Suprapubic skin (tissue), 4 donors: ENCODE measurements around the gene OR10X1. TPM values are rescaled to one million over a fixed set of nuclear protein-coding genes. Genes with fewer than 3 reads are reported as not detected.

Experiments used
- DNase-seq, 2 donors: peaks; one replicate each; pipeline ENCODE4 v3.0.0-alpha.2; 2019; ENCODE audit warnings: low spot score in 2 of 2
- H3K27ac ChIP-seq: fragments of 200-600 bp; sonication (generic); one replicate; pipeline ENCODE4 v1.5.1; 2019
- H3K27me3 ChIP-seq: fragments of 200-600 bp; sonication (generic); one replicate; pipeline ENCODE4 v1.5.1; 2019
- H3K36me3 ChIP-seq: fragments of 200-600 bp; sonication (generic); one replicate; pipeline ENCODE4 v1.5.1; 2019
- H3K4me1 ChIP-seq: fragments of 200-600 bp; sonication (generic); one replicate; pipeline ENCODE4 v1.5.1; 2019
- H3K4me3 ChIP-seq: fragments of 200-600 bp; sonication (generic); one replicate; pipeline ENCODE4 v1.5.1; 2019; ENCODE audit warnings: mild to moderate bottlenecking
- H3K9me3 ChIP-seq: fragments of 200-600 bp; sonication (generic); one replicate; pipeline ENCODE4 v1.5.1; 2019
- EP300 ChIP-seq: sonication (generic); formaldehyde crosslinking; IDR thresholded peaks from one replicate; pipeline ENCODE4 v1.6.1; 2017; ENCODE audit warnings: antibody characterized with exemption
- POLR2A ChIP-seq, 2 donors: fragments of 450-650 bp; IDR thresholded peaks; one replicate each; pipeline ENCODE4 v1.6.1; 2017; ENCODE audit warnings: antibody characterized with exemption in 2 of 2, mild to moderate bottlenecking in 2 of 2, moderate library complexity in 2 of 2
- POLR2AphosphoS5 ChIP-seq, 3 donors: sonication (generic); formaldehyde crosslinking; IDR thresholded peaks; one replicate each; pipeline ENCODE4 v1.6.1; 2017; ENCODE audit warnings: antibody characterized with exemption in 3 of 3
- WGBS: methylation state at CpG from one replicate; pipeline ENCODE4 v1.1.5; 2018; 5-methylcytosine and 5-hydroxymethylcytosine counted together
- total RNA-seq, 4 donors: library from RNA; depleted of rRNA; stranded (reverse); fragments of >200 nt; gene quantifications; one replicate each; pipeline ENCODE4 v1.1.0, GENCODE V29; 2016
- TF ChIP-seq, protein P1 (sequence below), 2 donors: fragments of 200-600 bp in 1 of 2; fragments of 450-650 bp in 1 of 2; sonication (generic) in 1 of 2; IDR thresholded peaks; one replicate each; pipeline ENCODE4 v1.5.1; 2016 to 2019; ENCODE audit warnings: antibody characterized with exemption in 2 of 2, mild to moderate bottlenecking in 1 of 2, moderate library complexity in 1 of 2

Gene OR10X1, protein sequence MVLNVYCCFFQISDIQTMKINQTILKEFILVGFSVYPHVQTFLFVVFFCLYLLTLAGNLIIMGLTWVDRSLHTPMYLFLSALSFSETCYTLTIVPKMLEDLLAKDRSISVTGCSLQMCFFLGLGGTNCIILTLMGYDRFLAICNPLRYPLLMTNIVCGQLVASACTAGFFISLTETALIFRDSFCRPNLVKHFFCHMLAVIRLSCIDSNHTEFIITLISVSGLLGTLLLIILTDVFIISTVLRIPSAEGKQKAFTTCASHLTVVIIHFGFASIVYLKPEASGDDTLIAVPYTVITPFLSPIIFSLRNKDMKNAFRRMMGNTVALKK
- not detected for total RNA-seq

DNA sequence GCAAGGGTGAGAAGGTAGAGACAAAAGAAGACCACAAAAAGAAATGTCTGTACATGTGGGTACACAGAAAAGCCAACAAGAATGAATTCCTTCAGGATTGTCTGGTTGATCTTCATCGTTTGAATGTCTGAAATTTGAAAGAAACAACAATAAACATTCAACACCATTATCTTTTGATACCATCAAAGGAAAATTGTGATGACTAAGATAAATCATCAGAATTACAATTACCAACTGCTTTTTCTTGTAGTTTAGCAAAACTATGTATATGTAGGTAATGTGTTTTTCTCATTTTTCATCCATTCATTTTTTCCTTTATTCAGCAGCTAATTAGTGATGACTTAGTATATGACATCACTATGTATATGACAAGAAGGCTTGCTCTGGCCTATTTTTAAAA is at the start of gene OR10X1:
OR10X1 (minus strand) TSS at position 167 of the 400 bp plus-strand sequence; CDS start at position 167, 0 bp downstream.
- H3K36me3 ChIP-seq = no peaks in the 10 kb centered on the region
- no peaks in the 10 kb centered on the region for H3K9me3 ChIP-seq
- WGBS = 84% methylated on average over 1 of the region's 1 CpG
- H3K4me1 ChIP-seq = no peaks in the 10 kb centered on the region
- TF ChIP-seq EP300 (no peak), POLR2AphosphoS5 (IDR thresholded peaks at IDR 0.05) (no peak), POLR2A (IDR thresholded peaks at IDR 0.05) (no peak)
- TF ChIP-seq, protein P1, sequence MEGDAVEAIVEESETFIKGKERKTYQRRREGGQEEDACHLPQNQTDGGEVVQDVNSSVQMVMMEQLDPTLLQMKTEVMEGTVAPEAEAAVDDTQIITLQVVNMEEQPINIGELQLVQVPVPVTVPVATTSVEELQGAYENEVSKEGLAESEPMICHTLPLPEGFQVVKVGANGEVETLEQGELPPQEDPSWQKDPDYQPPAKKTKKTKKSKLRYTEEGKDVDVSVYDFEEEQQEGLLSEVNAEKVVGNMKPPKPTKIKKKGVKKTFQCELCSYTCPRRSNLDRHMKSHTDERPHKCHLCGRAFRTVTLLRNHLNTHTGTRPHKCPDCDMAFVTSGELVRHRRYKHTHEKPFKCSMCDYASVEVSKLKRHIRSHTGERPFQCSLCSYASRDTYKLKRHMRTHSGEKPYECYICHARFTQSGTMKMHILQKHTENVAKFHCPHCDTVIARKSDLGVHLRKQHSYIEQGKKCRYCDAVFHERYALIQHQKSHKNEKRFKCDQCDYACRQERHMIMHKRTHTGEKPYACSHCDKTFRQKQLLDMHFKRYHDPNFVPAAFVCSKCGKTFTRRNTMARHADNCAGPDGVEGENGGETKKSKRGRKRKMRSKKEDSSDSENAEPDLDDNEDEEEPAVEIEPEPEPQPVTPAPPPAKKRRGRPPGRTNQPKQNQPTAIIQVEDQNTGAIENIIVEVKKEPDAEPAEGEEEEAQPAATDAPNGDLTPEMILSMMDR (IDR thresholded peaks at IDR 0.05) = no peak
- no peak within 1 kb of the TSS for H3K27ac ChIP-seq
- no peak for DNase-seq
- H3K4me3 ChIP-seq = no peak within 1 kb of the TSS
- H3K27me3 ChIP-seq = no peaks in the 10 kb centered on the region

DNA sequence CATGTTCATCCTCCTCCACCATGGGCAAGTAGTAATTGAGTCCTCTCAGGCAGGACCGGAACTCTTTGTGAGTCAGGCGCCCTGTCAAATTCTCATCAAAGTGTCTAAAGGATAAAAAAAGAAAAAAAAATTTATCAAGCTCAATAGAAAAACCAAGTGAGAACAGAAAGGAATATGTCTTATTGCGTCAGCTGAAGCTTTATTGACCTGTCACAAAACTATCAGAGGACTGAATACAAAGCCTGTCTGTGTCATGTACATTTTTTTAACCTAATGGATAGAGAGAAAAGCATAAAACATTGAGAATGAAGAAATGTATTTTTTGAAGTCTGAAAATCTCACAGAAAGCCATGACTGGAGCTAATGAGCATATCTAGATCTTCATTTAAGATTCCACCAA is 34.1 kb upstream of the OR10X1 start:
- WGBS = 89% methylated on average over 3 of the region's 3 CpGs
- no peak for DNase-seq

DNA sequence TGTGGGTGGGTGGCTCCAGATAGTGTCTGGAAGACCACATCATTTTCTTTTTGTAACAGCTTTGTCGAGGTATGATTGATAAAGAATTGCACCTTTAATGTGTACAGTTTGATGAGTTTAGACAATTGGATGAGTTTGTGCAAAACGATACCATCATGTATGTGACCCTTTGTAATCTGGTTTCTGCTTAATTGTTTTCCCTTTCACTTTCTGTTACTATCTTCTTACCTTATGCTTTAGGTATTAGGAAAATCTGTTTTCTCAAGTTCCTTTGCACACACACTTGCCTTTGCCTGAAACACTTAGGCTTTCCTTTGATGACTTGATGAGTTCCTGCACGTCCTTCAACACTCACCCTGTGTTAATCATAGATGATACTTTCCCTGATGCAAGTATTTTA is 32.2 kb upstream of the OR10X1 start:
- Histone ChIP-seq H3K4me1 (no peaks in the 10 kb centered on the region), H3K27ac (no peak overlapping the region), H3K4me3 (no peak overlapping the region), H3K27me3 (no peaks in the 10 kb centered on the region), H3K36me3 (no peaks in the 10 kb centered on the region), H3K9me3 (no peaks in the 10 kb centered on the region)
- no peak for DNase-seq
- 51% methylated on average over 3 of the region's 3 CpGs for WGBS
- TF ChIP-seq POLR2A (IDR thresholded peaks at IDR 0.05) (no peak), EP300 (no peak), POLR2AphosphoS5 (IDR thresholded peaks at IDR 0.05) (no peak)
- TF ChIP-seq, protein P1 (IDR thresholded peaks at IDR 0.05) = no peak

More for the DNA sequence above, 34.1 kb upstream of the OR10X1 start:
- H3K4me1 ChIP-seq = no peaks in the 10 kb centered on the region
- H3K4me3 ChIP-seq = no peak overlapping the region
- no peaks in the 10 kb centered on the region for H3K9me3 ChIP-seq
- TF ChIP-seq EP300 = no peak
- TF ChIP-seq, protein P1 (IDR thresholded peaks at IDR 0.05) = no peak
- TF ChIP-seq POLR2A (IDR thresholded peaks at IDR 0.05) = no peak
- TF ChIP-seq POLR2AphosphoS5 (IDR thresholded peaks at IDR 0.05) = no peak
- no peaks in the 10 kb centered on the region for H3K27me3 ChIP-seq
- H3K36me3 ChIP-seq = no peaks in the 10 kb centered on the region
- H3K27ac ChIP-seq = no peak overlapping the region

DNA sequence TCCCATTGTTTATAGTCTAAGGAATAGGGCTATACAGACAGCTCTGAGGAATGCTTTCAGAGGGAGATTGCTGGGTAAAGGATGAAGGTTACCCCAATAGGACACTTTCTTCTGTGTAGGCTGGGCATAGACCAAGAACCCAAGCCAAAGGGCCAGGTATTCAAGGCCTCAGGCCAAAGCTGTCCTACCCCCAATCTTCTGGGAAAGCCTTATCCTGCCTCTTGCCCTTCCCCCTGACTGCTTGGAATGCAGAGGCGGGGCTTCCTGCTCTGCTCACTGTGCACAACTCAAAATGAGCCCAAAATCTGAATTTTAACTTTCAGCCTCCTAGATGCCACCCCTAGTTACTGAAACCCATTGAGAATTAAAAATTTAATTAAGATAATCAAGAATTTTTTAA is 27.6 kb upstream of the OR10X1 start:
- WGBS = 81% methylated on average over 1 of the region's 1 CpG
- no peaks in the 10 kb centered on the region for H3K4me1 ChIP-seq
- no peak overlapping the region for H3K4me3 ChIP-seq
- no peaks in the 10 kb centered on the region for H3K27me3 ChIP-seq
- no peak overlapping the region for H3K27ac ChIP-seq
- no peaks in the 10 kb centered on the region for H3K36me3 ChIP-seq
- DNase-seq = no peak
- TF ChIP-seq POLR2A (IDR thresholded peaks at IDR 0.05) = no peak
- TF ChIP-seq POLR2AphosphoS5 (IDR thresholded peaks at IDR 0.05) = no peak
- TF ChIP-seq, protein P1 (IDR thresholded peaks at IDR 0.05) = no peak
- TF ChIP-seq EP300 = no peak
- H3K9me3 ChIP-seq = no peaks in the 10 kb centered on the region

DNA sequence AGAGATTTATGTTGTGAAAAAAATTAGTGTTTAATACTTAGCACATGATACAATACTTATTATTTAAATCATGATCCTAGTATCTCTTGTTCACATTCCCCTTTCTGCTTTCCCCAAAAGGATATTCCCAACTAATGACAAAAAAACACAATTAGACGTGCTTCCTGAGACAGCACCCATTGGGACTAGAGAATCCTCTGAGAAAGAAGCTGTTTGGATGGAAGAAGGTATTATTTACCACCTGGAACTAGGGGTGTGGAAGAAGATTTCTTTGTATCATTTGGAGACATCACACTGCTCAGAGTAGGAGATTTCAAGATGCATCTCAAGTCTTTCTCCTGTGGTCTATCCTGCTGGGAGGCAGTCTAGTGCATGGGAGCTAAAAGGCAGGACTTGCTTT is 25.3 kb upstream of the OR10X1 start, which contains the start of gene OR10Z1:
OR10Z1 (plus strand) TSS at position 301 of the 400 bp plus-strand sequence. CDS start 1,171 bp downstream, outside the sequence.
- Histone ChIP-seq H3K27ac (no peak within 1 kb of the TSS), H3K4me1 (no peaks in the 10 kb centered on the region), H3K27me3 (no peaks in the 10 kb centered on the region), H3K9me3 (no peaks in the 10 kb centered on the region), H3K36me3 (no peaks in the 10 kb centered on the region), H3K4me3 (no peak within 1 kb of the TSS)
- no peak for DNase-seq
- TF ChIP-seq, protein P1 (IDR thresholded peaks at IDR 0.05) = no peak
- TF ChIP-seq POLR2A (IDR thresholded peaks at IDR 0.05) (no peak), EP300 (no peak), POLR2AphosphoS5 (IDR thresholded peaks at IDR 0.05) (no peak)
- 83% methylated on average over 1 of the region's 1 CpG for WGBS
